Measurements from ENCODE around the gene UPK1A. TPM values are rescaled to one million over a fixed set of nuclear protein-coding genes. Genes with fewer than 3 reads are reported as not detected.

Gene UPK1A
- total RNA-seq (not detected), polyA plus RNA-seq (1 to 10 TPM in 1 of 2 donors, under 1 TPM in 1; 0.54 to 1.5 TPM)
- long read RNA-seq, donor 1, result 0 reads
- long read RNA-seq, donor 2, result 0 reads

DNA sequence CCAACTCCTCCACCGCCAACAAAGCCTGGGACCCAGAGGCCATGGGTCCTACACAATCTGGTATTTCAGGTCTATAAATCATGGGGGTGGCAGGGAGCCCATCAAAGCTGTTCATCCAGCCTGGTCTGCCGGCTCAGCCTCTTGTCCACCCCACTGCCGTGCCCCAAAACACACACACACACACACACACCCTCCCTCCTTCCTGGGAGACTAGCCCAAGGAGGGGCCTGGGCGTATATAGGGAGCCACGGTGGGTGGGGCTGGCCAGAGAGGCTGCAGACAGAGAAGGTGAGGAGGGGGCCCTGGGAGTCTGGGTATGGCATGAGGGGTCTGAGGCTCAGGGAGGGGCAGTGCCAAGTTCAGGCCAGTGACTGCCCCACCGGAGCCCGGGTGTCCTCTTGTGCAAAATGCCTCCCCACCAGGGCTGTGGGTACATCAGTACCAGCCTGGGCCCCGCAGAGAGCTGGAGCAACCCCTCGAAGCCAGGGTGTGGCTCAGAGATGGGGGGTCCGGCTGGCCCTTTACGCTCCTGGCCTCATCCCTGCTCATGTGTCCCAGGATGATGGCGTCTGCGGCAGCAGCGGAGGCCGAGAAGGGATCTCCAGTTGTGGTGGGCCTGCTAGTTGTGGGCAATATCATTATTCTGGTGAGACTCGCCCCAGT is at the start of gene UPK1A:
Gene UPK1A, plus strand, starts transcription at position 267 of the 663 bp plus-strand sequence. Its CDS starts 296 bp downstream, at position 563.
- H3K36me3 ChIP-seq (ENCODE audit: control insufficient read depth in 1 of 2, insufficient read depth in 2 of 2, low read length in 1 of 2), result peaks cover 0 to 2% of the 10 kb centered on the region in 2 donors
- no peak for DNase-seq
- H3K9me3 ChIP-seq (ENCODE audit: control insufficient read depth, low read length), result no peaks in the 10 kb centered on the region
- H3K27me3 ChIP-seq (ENCODE audit: control insufficient read depth in 1 of 2, insufficient read depth in 2 of 2, low read length in 1 of 2), result no peaks in the 10 kb centered on the region
- H3K27ac ChIP-seq (ENCODE audit: low read depth in 1 of 2, low read length in 2 of 2), result no peak within 1 kb of the TSS
- intact Hi-C loops (cut with DNase I), result no loop called here
- H3K4me3 ChIP-seq (ENCODE audit: low read length in 2 of 2), result no peak within 1 kb of the TSS
- WGBS, 2 donors, result 59 to 70% methylated on average over 16 of the region's 16 CpGs
- no peak for ATAC-seq (ENCODE audit: low FRiP score)
- H3K4me1 ChIP-seq (ENCODE audit: control insufficient read depth in 1 of 2, insufficient read depth in 2 of 2, low read length in 2 of 2), result no peaks in the 10 kb centered on the region

- intact Hi-C loops (cut with DNase I), result no loop called here
- H3K27ac ChIP-seq (ENCODE audit: low read depth in 1 of 2, low read length in 2 of 2), result no peak overlapping the region
- 69 to 80% methylated on average over 7 of the region's 7 CpGs for WGBS, 2 donors
Measured at GRCh38 chr19:35618857-35619256, 47.5 kb upstream of the UPK1A start.

DNA sequence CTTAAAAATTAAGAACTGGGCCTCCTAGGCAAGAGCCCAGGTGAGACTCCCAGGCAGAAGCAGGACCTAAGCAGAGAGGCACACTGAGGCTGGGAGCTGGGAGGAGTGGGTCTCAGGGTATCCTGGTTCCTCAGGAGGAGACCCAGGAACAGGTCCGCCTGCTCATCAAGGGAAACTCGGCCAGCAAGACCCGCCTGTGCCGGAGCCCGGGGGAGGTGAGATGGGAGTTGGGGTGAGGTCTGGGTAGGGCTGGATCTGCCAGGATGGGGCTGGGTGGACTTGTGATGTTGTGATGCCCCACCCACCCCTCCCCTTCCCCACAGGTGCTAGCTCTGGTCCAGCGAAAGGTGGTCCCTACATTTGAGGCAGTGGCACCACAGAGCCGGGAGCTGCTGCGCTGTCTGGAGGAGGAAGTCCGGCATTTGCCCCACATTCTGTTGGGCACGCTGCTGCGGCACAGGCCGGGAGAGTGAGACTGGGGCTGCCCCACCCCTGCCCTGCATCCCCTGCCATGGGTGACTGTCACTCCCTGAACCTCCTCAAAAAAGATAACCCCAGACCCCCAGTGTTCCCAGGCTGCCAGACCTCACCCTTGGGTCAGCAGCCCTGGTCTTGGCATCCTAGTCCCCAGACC is 46.9 kb upstream of the UPK1A start:
- Histone ChIP-seq H3K4me1 (ENCODE audit: control insufficient read depth in 1 of 2, insufficient read depth in 2 of 2, low read length in 2 of 2) (no peaks in the 10 kb centered on the region), H3K9me3 (ENCODE audit: control insufficient read depth, low read length) (no peaks in the 10 kb centered on the region), H3K27ac (ENCODE audit: low read depth in 1 of 2, low read length in 2 of 2) (no peak overlapping the region), H3K27me3 (ENCODE audit: control insufficient read depth in 1 of 2, insufficient read depth in 2 of 2, low read length in 1 of 2) (no peaks in the 10 kb centered on the region), H3K36me3 (ENCODE audit: control insufficient read depth in 1 of 2, insufficient read depth in 2 of 2, low read length in 1 of 2) (no peaks in the 10 kb centered on the region), H3K4me3 (ENCODE audit: low read length in 2 of 2) (no peak overlapping the region)
- 95 to 97% methylated on average over 11 to 12 of the region's 12 CpGs for WGBS, 2 donors
- no peak for DNase-seq
- intact Hi-C loops (cut with DNase I), result no loop called here
- ATAC-seq (ENCODE audit: low FRiP score), result no peak

More at GRCh38 chr19:35618857-35619256, 47.5 kb upstream of the UPK1A start:
- Histone ChIP-seq H3K4me3 (ENCODE audit: low read length in 2 of 2) (no peak overlapping the region), H3K9me3 (ENCODE audit: control insufficient read depth, low read length) (no peaks in the 10 kb centered on the region), H3K36me3 (ENCODE audit: control insufficient read depth in 1 of 2, insufficient read depth in 2 of 2, low read length in 1 of 2) (no peaks in the 10 kb centered on the region), H3K27me3 (ENCODE audit: control insufficient read depth in 1 of 2, insufficient read depth in 2 of 2, low read length in 1 of 2) (no peaks in the 10 kb centered on the region), H3K4me1 (ENCODE audit: control insufficient read depth in 1 of 2, insufficient read depth in 2 of 2, low read length in 2 of 2) (no peaks in the 10 kb centered on the region)
- ATAC-seq (ENCODE audit: low FRiP score), result no peak
- no peak for DNase-seq

- intact Hi-C loops (cut with DNase I), result no loop called here
- no peaks in the 10 kb centered on the region for H3K4me1 ChIP-seq (ENCODE audit: control insufficient read depth in 1 of 2, insufficient read depth in 2 of 2, low read length in 2 of 2)
- H3K27me3 ChIP-seq (ENCODE audit: control insufficient read depth in 1 of 2, insufficient read depth in 2 of 2, low read length in 1 of 2), result no peaks in the 10 kb centered on the region
- no peak for DNase-seq
- no peak overlapping the region for H3K4me3 ChIP-seq (ENCODE audit: low read length in 2 of 2)
- H3K9me3 ChIP-seq (ENCODE audit: control insufficient read depth, low read length), result no peaks in the 10 kb centered on the region
- 92% methylated on average over 17 of the region's 17 CpGs for WGBS, 2 donors
- no peak overlapping the region for H3K27ac ChIP-seq (ENCODE audit: low read depth in 1 of 2, low read length in 2 of 2)
- no peaks in the 10 kb centered on the region for H3K36me3 ChIP-seq (ENCODE audit: control insufficient read depth in 1 of 2, insufficient read depth in 2 of 2, low read length in 1 of 2)
- no peak for ATAC-seq (ENCODE audit: low FRiP score)
Measured at GRCh38 chr19:35620001-35620400, 46.3 kb upstream of the UPK1A start.

DNA sequence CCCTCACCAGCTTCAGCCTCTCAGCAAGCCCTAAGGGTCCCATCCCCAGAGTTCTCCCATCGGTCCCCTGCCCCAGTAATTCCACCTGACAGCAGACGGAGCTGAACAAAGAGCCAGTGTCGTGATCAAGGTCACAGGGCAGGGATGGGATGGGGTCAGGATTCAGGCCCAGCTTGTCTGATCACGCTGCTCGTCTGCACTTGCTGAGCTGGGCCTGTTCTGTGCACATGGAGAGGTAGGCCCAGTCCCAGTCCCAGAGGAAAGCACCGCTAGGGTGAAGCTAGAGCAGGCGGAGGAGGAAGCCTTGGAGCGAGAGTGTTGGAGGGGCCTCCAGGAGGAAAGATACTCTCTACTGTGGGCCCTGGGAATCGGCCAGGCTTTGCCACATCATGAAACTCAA is 44.6 kb upstream of the UPK1A start:
- H3K27ac ChIP-seq (ENCODE audit: low read depth in 1 of 2, low read length in 2 of 2), result no peak overlapping the region
- intact Hi-C loops (cut with DNase I), result no loop called here
- DNase-seq (no peak), ATAC-seq (ENCODE audit: low FRiP score) (no peak)
- WGBS, 2 donors, result 90 to 93% methylated on average over 9 of the region's 9 CpGs
- no peaks in the 10 kb centered on the region for H3K4me1 ChIP-seq (ENCODE audit: control insufficient read depth in 1 of 2, insufficient read depth in 2 of 2, low read length in 2 of 2)
- H3K27me3 ChIP-seq (ENCODE audit: control insufficient read depth in 1 of 2, insufficient read depth in 2 of 2, low read length in 1 of 2), result no peaks in the 10 kb centered on the region
- no peak overlapping the region for H3K4me3 ChIP-seq (ENCODE audit: low read length in 2 of 2)
- H3K36me3 ChIP-seq (ENCODE audit: control insufficient read depth in 1 of 2, insufficient read depth in 2 of 2, low read length in 1 of 2), result no peaks in the 10 kb centered on the region
- H3K9me3 ChIP-seq (ENCODE audit: control insufficient read depth, low read length), result no peaks in the 10 kb centered on the region

GRCh38 chr19:35622750-35623149 is 43.6 kb upstream of the UPK1A start:
- no peak for DNase-seq
- no peaks in the 10 kb centered on the region for H3K27me3 ChIP-seq (ENCODE audit: control insufficient read depth in 1 of 2, insufficient read depth in 2 of 2, low read length in 1 of 2)
- no peak overlapping the region for H3K27ac ChIP-seq (ENCODE audit: low read depth in 1 of 2, low read length in 2 of 2)
- no peaks in the 10 kb centered on the region for H3K9me3 ChIP-seq (ENCODE audit: control insufficient read depth, low read length)
- WGBS, 2 donors, result 91 to 93% methylated on average over 13 of the region's 13 CpGs
- H3K36me3 ChIP-seq (ENCODE audit: control insufficient read depth in 1 of 2, insufficient read depth in 2 of 2, low read length in 1 of 2), result no peaks in the 10 kb centered on the region
- no peak for ATAC-seq (ENCODE audit: low FRiP score)
- intact Hi-C loops (cut with DNase I), result no loop called here
- H3K4me3 ChIP-seq (ENCODE audit: low read length in 2 of 2), result no peak overlapping the region
- H3K4me1 ChIP-seq (ENCODE audit: control insufficient read depth in 1 of 2, insufficient read depth in 2 of 2, low read length in 2 of 2), result no peaks in the 10 kb centered on the region

GRCh38 chr19:35623327-35624010 is 42.8 kb upstream of the UPK1A start:
- 87 to 91% methylated on average over 6 of the region's 6 CpGs for WGBS, 2 donors
- no peak for ATAC-seq (ENCODE audit: low FRiP score)
- intact Hi-C loops (cut with DNase I), result no loop called here

GRCh38 chr19:35628264-35628564 is 38.1 kb upstream of the UPK1A start:
- ATAC-seq (ENCODE audit: low FRiP score), result no peak
- peaks cover 0 to 4% of the 10 kb centered on the region in 2 donors for H3K36me3 ChIP-seq (ENCODE audit: control insufficient read depth in 1 of 2, insufficient read depth in 2 of 2, low read length in 1 of 2)
- 8% methylated on average over 9 of the region's 9 CpGs for WGBS, 2 donors
- no peaks in the 10 kb centered on the region for H3K4me1 ChIP-seq (ENCODE audit: control insufficient read depth in 1 of 2, insufficient read depth in 2 of 2, low read length in 2 of 2)
- H3K27me3 ChIP-seq (ENCODE audit: control insufficient read depth in 1 of 2, insufficient read depth in 2 of 2, low read length in 1 of 2), result no peaks in the 10 kb centered on the region
- no peaks in the 10 kb centered on the region for H3K9me3 ChIP-seq (ENCODE audit: control insufficient read depth, low read length)
- DNase-seq, result no peak
- peak overlapping the region; percentile 35 to 84 for H3K4me3 ChIP-seq (ENCODE audit: low read length in 2 of 2)
- intact Hi-C loops (cut with DNase I), result loop anchor here in 1 of 2 donors (2.0 kb wide), 1 partner anchor 15 kb away; no protein-coding TSS in a partner anchor
- peak overlapping the region in 1 of 2 donors; percentile 94 for H3K27ac ChIP-seq (ENCODE audit: low read depth in 1 of 2, low read length in 2 of 2)

More at GRCh38 chr19:35623327-35624010, 42.8 kb upstream of the UPK1A start:
- Histone ChIP-seq H3K27ac (ENCODE audit: low read depth in 1 of 2, low read length in 2 of 2) (no peak overlapping the region), H3K4me1 (ENCODE audit: control insufficient read depth in 1 of 2, insufficient read depth in 2 of 2, low read length in 2 of 2) (no peaks in the 10 kb centered on the region), H3K9me3 (ENCODE audit: control insufficient read depth, low read length) (no peaks in the 10 kb centered on the region), H3K27me3 (ENCODE audit: control insufficient read depth in 1 of 2, insufficient read depth in 2 of 2, low read length in 1 of 2) (no peaks in the 10 kb centered on the region), H3K4me3 (ENCODE audit: low read length in 2 of 2) (no peak overlapping the region), H3K36me3 (ENCODE audit: control insufficient read depth in 1 of 2, insufficient read depth in 2 of 2, low read length in 1 of 2) (no peaks in the 10 kb centered on the region)
- DNase-seq, result peak in 1 of 2 donors; percentile 16

All from aorta (tissue), 5 donors.